IPS DF 6.9 (cell line): ENCODE data around the gene NKPD1.

Experiments used
- DNase-seq: peaks from one replicate; pipeline ENCODE4 v3.0.0-alpha.2; 2013; ENCODE audit warnings: low read depth, low spot score
- H3K27ac ChIP-seq: one replicate; pipeline ENCODE4 v1.5.1; 2013; ENCODE audit warnings: low read length, control low read depth
- H3K27me3 ChIP-seq: 2 replicates; pipeline ENCODE4 v1.6.1; 2013; ENCODE audit warnings: mild to moderate bottlenecking, low read length; ENCODE audit not compliant: control insufficient read depth, insufficient read depth
- H3K36me3 ChIP-seq: 2 replicates; pipeline ENCODE4 v1.6.1; 2013; ENCODE audit warnings: low read length; ENCODE audit not compliant: control insufficient read depth, insufficient read depth
- H3K4me1 ChIP-seq: 2 replicates; pipeline ENCODE4 v1.6.1; 2013; ENCODE audit warnings: low read length; ENCODE audit not compliant: control insufficient read depth, insufficient read depth
- H3K4me3 ChIP-seq: 2 replicates; pipeline ENCODE4 v1.5.1; 2013; ENCODE audit warnings: mild to moderate bottlenecking, low read length
- H3K9me3 ChIP-seq: 2 replicates; pipeline ENCODE4 v1.6.1; 2013; ENCODE audit warnings: low read length, inconsistent platforms; ENCODE audit not compliant: control insufficient read depth, insufficient read depth
- WGBS: extraction: QIAGEN DNeasy Blood & Tissue Kit; methylation state at CpG from one replicate; pipeline ENCODE4 v1.1.7; 2013; ENCODE audit warnings: mixed read lengths, missing lambda C conversion rate; ENCODE audit not compliant: insufficient read length, insufficient coverage; 5-methylcytosine and 5-hydroxymethylcytosine counted together

The NKPD1 gene, protein sequence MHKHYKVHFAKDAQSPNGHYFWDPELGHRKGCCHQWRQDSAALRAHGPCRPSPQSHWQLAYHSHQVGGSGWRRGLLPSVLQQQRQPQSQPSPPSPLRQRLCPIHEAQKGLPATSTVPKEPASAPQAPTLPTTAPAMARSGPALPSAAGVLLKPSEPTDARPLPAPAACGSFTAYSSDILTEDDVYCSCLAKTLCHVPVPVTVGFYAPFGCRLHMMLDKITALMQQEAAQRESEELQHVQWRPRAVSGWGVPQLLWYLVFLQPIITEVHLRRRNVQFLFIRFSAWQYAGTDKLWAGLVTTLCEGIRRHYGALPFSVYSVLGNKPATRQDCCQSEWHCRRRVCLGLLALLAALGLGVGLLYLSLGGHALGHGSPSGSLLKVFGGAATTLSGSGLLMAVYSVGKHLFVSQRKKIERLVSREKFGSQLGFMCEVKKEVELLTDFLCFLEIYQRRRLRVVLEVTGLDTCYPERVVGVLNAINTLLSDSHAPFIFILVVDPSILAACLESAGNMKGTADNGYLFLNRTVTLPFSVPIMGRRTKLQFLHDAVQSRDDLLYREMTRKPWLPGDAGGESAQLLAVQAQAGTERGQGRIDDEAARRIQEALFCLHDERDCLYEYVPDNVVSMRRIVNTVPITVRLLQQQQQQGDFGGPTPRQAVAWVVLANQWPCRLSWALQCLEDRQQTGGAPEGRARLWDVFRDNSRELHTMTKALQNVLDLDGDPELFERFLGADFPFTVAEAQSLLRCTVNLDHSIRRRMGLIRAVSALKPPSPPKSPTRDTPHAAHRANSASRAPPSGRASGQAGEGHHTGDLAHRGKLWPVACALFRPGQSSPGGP

DNA sequence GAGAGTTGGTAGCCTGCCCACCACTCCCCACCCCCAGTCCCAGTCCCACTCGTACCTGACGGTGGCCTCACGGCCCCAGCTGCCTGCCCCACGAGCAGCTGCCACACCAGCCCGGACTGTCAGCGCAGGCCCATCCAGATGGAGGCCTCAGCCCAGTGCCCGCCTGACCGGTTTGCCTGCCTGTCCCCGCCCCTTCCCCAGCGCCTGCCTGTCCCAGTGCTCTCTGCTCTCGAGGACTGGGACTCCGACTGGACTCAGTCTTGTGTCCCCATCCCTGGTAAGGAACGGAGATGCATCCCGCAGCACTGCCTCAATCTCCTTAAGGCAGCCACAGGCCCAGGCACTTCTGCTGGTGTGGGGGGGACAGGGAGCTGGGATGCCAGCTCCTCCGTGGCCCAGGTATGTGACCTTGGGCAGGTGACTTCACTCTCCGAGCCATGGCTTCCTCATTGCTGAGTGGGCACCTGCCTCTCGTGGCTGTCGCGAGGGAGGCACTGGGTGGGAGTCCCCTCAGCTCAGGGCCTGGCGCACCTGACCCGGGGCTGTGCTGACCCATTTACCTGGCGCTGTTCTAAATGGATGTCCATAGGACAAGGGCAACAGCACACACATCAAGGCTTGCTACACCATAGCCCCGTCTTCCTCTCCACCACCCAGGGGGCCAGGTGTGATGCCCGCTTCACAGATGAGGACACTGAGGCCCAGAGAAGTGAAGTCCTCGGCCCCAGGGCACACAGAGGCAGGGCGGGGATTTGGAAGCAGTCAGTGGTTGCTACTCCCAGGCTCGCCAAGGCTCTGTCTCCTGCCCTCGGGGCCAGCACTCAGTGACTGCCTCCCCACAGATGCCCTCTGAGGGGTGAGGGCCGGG, at the start of gene NKPD1:
Gene NKPD1, minus strand, starts transcription at position 113 of the 868 bp plus-strand sequence. CDS start 832 bp downstream, outside the sequence.
- H3K4me1 ChIP-seq: peaks cover 1% of the 10 kb centered on the region; the same call in 1 of the 2 replicates
- no peak within 1 kb of the TSS for H3K27ac ChIP-seq
- no peak for DNase-seq
- no peaks in the 10 kb centered on the region for H3K36me3 ChIP-seq
- H3K27me3 ChIP-seq: no peaks in the 10 kb centered on the region
- H3K4me3 ChIP-seq: no peak within 1 kb of the TSS
- no peaks in the 10 kb centered on the region for H3K9me3 ChIP-seq
- WGBS: no CpG with 5 or more reads among the region's 29 CpGs

DNA sequence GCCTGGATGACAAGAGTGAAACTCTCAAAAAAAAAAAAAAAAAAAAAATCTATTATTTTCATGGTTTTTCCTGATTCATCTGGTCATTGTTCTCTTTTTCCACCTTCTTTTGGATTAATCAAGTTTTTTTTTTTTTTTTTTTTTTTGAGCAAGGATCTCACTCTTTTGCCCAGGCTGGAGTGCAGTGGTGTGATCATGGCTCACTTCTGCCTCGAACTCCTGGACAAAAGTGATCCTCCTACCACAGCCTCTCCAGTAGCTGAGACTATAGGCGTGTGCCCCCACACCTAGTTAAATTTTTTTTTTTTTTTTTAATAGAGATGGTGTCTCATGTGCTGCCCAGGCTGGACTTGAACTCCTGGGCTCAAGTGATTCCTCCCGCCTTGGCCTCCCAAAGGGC, 45.5 kb upstream of the NKPD1 start:
- DNase-seq: no peak
- no CpG with 5 or more reads among the region's 3 CpGs for WGBS
- H3K4me1 ChIP-seq: no peaks in the 10 kb centered on the region
- no peaks in the 10 kb centered on the region for H3K27me3 ChIP-seq
- no peak overlapping the region for H3K27ac ChIP-seq
- H3K9me3 ChIP-seq: no peaks in the 10 kb centered on the region
- no peaks in the 10 kb centered on the region for H3K36me3 ChIP-seq
- H3K4me3 ChIP-seq: no peak overlapping the region

DNA sequence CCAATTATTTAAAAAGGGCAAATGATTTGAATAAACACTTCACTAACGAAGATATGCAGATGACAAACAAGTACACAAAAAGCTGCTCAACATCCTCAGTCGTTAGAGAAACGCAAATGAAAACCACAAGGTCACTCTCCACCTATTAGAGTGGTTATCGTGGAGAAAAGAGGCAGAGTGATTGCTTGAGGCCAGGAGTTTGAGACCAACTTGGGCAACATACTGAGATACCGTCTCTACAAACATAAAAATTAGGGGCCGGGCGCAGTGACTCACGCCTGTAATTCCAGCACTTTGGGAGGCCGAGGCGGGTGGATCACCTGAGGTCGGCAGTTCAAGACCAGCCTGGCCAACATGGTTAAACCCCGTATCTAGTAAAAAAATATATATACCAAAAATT, 45.0 kb upstream of the NKPD1 start:
- WGBS: no CpG with 5 or more reads among the region's 12 CpGs
- Histone ChIP-seq H3K36me3 (no peaks in the 10 kb centered on the region), H3K27ac (no peak overlapping the region), H3K9me3 (no peaks in the 10 kb centered on the region), H3K4me3 (no peak overlapping the region), H3K4me1 (no peaks in the 10 kb centered on the region), H3K27me3 (no peaks in the 10 kb centered on the region)
- no peak for DNase-seq

DNA sequence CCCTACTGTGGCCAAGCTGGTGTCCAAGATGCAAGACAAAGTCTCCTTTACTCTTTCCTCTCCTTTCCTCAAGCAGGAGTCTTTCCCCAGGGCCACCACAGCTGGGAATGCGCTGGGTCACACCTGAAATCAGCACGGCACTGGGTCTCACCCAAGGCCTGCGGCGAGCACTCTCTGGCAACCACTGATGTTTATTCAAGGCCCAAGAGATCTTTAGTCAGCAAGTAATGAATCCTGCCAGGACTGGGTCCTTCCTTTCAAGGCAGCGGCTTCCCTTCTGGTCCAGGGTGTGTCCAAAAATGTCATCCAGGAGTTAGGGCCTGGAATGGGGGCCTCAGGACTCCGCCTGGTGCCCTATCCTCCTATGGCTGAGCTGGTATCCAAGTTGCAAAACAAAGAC, 41.9 kb upstream of the NKPD1 start:
- H3K9me3 ChIP-seq: no peaks in the 10 kb centered on the region
- H3K4me3 ChIP-seq: no peak overlapping the region
- no peaks in the 10 kb centered on the region for H3K4me1 ChIP-seq
- H3K36me3 ChIP-seq: no peaks in the 10 kb centered on the region
- no CpG with 5 or more reads among the region's 6 CpGs for WGBS
- no peak overlapping the region for H3K27ac ChIP-seq
- no peak for DNase-seq
- H3K27me3 ChIP-seq: no peaks in the 10 kb centered on the region

DNA sequence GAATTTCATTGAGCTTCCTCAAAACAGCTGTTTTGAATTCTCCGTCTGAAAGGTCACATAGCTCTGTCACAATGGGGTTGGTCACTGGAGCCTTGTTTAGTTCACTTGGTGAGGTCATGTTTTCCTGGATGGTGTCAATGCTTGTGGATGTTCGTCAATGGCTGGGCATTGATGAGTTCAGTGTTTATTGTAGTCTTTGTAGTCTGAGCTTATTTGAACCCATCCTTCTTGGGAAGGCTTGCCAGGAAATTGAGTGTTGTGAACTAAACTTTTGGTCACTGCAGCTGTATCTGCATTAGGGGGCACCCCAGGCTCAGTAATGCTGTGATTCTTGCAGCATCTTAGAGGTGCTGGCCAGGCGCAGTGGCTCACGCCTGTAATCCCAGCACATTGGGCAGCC, 39.8 kb upstream of the NKPD1 start:
- no CpG with 5 or more reads among the region's 4 CpGs for WGBS
- Histone ChIP-seq H3K4me3 (no peak overlapping the region), H3K27ac (no peak overlapping the region), H3K27me3 (no peaks in the 10 kb centered on the region), H3K9me3 (no peaks in the 10 kb centered on the region), H3K4me1 (no peaks in the 10 kb centered on the region), H3K36me3 (no peaks in the 10 kb centered on the region)
- no peak for DNase-seq

DNA sequence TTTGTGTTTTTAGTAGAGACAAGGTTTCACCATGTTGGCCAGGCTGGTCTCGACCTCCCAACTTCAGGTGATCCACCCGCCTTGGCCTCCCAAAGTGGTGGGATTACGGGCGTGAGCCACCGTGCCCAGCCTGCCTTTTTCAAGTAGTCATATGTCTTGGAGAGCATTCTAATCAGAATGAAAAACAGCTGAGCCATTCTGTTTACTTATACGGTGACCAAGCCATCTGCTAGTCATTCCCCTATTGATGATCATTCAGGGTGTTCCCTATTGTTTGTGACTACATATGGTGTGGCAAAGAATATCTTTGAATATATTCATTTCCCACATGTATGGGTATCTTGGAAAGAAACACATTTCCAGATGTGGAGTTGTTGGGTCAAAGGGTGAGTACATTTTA, 35.0 kb upstream of the NKPD1 start:
- WGBS: no CpG with 5 or more reads among the region's 6 CpGs
- no peaks in the 10 kb centered on the region for H3K36me3 ChIP-seq
- DNase-seq: no peak
- H3K4me3 ChIP-seq: no peak overlapping the region
- no peaks in the 10 kb centered on the region for H3K27me3 ChIP-seq
- H3K9me3 ChIP-seq: no peaks in the 10 kb centered on the region
- no peak overlapping the region for H3K27ac ChIP-seq
- no peaks in the 10 kb centered on the region for H3K4me1 ChIP-seq

DNA sequence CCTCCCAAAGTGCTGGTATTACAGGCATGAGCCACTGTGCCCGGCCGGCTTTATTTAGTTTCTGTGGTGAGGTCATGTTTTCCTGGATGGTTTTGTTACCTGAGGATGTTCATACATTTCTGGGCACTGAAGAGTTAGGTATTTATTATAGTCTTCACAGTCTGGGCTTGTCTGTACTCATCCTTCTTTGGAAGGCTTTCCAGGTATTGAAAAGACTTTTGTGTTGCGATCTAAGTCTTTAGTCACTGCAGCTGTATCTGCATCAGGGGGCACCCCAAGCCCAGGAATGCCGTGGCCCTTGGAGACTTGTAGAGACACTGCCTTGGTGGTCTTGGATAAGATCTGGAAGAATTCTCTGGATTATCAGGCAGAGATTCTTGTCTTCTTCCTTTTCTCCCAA, 30.6 kb upstream of the NKPD1 start:
- Histone ChIP-seq H3K9me3 (no peaks in the 10 kb centered on the region), H3K4me3 (no peak overlapping the region), H3K36me3 (no peaks in the 10 kb centered on the region), H3K4me1 (no peaks in the 10 kb centered on the region), H3K27me3 (no peaks in the 10 kb centered on the region), H3K27ac (no peak overlapping the region)
- no CpG with 5 or more reads among the region's 4 CpGs for WGBS
- DNase-seq: no peak

DNA sequence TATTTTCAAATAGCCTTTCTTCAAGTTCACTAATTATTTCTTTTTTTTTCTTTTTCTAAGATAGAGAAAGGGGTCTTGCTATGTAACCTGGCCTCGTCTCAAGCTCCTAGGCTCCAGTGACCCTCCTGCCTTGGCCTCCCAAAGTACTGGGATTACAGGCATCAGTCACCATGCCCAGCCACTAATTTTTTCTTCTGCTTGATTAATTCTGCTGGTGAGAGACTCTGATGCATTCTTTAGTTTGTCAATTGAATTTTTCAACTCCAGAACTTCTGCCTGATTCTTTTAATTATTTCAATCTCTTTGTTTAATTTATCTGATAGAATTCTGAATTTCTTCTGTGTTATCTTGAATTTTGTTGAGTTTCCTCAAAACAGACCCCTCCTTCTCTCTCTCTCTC, 29.2 kb upstream of the NKPD1 start:
- no peaks in the 10 kb centered on the region for H3K36me3 ChIP-seq
- no peak for DNase-seq
- H3K9me3 ChIP-seq: no peaks in the 10 kb centered on the region
- H3K4me3 ChIP-seq: no peak overlapping the region
- no CpG with 5 or more reads among the region's 1 CpG for WGBS
- no peaks in the 10 kb centered on the region for H3K4me1 ChIP-seq
- no peak overlapping the region for H3K27ac ChIP-seq
- no peaks in the 10 kb centered on the region for H3K27me3 ChIP-seq

DNA sequence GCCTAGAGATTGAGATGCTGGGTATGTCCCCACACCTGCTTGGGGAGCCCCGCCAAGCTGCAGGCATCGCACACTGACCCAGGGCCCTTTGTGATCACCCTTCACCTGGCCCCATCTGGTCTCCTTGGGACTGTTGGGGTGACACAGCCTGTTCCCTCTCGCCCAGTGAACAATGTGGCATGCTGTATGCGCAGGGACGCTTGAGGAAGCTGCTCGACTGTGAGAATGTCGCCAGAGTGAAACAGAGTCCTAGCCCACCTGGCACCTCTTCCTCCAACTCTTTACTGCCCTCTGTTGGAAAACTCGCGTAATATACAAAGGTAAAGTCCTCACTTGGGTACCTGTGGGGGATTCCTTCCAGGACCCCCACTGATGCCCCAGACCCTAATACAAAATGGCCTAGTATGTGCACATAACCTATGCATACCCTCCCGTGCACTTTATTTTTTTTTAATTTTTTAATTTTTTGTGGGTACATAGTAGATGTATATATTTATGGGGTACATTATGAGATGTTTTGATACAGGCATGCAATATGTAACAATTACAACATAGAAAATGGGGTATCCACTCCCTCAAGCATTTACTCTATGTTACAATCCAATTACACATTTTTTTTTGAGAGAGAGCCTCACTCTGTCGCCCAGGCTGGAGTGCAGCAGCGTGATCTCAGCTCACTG, 26.8 kb upstream of the NKPD1 start:
- Histone ChIP-seq H3K27me3 (no peaks in the 10 kb centered on the region), H3K27ac (no peak overlapping the region), H3K36me3 (no peaks in the 10 kb centered on the region), H3K4me1 (no peaks in the 10 kb centered on the region), H3K9me3 (no peaks in the 10 kb centered on the region), H3K4me3 (no peak overlapping the region)
- no peak for DNase-seq
- WGBS: no CpG with 5 or more reads among the region's 12 CpGs
